NCI-H2227 (cell line): ENCODE data around the gene MRAP.
A peak's percentile ranks its signal among the peaks of the same experiment; 100 is the strongest.
"Not testable (repeated sequence)": the region's sequence is repeated elsewhere in the genome, so short reads cannot be mapped to it uniquely, and the experiment has no call there.

Experiments used
- DNase-seq: peaks from one replicate; lab custom pipeline; 2025; ENCODE audit not compliant: unreplicated experiment; lab: John Stamatoyannopoulos, UW

The MRAP gene

DNA sequence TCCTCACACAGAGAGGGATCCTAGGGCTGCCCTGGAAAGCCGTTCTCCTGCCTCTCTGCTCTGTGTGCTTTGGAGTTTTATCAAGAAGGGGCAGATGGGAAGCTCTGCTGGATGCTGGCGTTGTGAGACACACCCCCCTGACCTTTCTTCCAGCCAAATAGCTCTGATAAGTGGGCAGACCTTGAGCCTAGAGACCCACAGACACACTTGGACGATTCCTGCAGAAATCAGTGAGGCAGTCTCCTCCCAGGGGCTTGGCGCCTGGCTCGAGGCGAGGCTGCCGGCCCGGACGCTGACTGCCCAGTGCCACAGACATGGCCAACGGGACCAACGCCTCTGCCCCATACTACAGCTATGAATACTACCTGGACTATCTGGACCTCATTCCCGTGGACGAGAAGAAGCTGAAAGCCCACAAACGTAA is at the start of gene MRAP:
TSS of gene MRAP (plus strand) at position 198 of the 424 bp plus-strand sequence. CDS start at position 315, 117 bp downstream.
- DNase-seq = peak; percentile 11

DNA sequence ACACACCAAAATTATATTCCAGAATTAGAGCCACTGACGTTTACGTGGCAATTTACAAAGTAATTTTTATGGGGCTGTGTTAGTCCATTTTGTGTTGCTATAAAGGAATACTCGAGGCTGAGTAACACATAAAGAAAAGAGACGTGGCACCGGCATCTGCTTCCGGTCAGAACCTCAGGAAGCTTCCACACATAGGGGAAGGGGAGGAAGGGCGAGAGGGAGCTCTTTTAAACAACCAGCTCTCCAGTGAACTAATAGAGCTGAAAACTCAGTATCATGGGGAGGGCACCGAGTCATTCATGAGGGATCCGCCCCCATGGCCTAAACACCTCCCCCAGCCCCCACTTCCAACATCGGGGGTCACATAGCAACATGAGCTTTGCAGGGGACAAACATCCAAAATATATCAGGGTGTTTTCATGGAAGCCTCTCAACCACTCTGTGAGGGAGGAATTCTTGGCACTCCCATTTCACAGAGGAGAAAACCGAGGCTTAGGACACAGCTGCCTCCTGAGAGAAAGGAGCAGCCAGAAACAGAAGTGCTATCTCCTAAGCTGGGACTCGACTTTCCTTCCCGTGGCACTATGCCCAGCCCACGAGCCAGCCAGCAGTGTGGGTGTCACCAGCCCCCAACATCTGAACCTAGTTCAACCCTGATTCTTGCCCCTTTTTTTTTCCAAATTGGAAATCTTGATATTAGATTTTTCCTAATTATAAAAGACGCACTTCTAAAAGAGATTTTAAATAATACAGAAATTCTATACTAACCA is 49.0 kb upstream of the MRAP start:
- DNase-seq = peak; percentile 42

DNA sequence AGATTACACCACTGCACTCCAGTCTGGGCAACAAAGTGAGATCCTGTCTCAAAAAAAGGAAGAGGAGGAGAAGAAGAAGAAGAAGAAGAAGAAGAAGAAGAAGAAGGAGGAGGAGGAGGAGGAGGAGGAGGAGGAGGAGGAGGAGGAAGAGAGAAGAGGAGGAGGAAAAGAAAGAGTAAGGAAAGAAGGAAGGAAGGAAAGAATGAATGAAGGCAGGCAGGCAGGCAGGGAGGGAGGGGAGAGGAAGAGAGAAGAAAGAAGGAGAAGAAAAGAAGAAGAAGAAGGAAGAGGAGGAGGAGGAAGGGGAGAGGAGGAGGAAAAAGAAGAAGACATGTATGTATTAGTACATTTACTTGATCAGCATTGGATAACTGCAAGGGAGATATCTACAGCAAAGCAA is 46.5 kb upstream of the MRAP start:
- DNase-seq = no peak

DNA sequence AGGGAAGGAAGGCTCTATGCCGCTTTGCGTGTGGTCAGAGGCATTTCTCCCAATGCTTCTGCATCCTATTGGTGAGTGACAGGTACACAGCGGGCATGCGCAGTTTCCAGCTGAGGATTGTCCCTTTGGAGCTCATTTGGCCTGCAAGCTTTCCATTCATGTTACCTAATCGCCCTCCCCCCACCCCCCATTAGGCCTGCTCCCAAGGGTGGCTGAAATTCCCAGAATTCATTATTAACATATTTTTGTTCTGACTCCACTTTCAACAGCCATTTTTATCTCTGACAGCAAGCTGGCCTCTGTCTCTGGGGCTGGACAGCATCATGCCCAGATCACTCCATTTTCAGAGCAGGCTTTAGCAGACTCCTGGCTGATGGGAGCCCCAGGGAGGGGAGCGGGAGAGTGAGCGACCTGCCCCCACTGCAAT is 45.4 kb upstream of the MRAP start:
- DNase-seq = no peak

DNA sequence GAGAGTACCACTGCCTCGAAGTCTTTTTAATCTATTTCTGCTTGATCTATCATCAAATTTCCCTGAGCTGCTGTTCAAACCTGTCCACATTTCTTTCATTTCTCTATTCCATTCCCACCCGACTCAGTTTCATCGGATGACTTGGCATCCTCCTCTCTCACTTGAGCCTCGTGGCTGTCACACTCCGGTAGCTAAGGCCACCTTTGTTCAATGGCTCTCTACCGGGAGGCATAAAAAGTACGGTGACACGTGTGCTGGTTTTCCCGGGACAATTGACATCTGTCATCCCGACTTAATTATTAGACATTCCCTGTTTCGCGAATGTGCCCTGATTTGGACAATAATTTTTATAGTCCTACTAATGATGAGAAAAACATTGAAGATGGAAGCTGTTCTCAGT is 42.4 kb upstream of the MRAP start:
- DNase-seq = no peak

DNA sequence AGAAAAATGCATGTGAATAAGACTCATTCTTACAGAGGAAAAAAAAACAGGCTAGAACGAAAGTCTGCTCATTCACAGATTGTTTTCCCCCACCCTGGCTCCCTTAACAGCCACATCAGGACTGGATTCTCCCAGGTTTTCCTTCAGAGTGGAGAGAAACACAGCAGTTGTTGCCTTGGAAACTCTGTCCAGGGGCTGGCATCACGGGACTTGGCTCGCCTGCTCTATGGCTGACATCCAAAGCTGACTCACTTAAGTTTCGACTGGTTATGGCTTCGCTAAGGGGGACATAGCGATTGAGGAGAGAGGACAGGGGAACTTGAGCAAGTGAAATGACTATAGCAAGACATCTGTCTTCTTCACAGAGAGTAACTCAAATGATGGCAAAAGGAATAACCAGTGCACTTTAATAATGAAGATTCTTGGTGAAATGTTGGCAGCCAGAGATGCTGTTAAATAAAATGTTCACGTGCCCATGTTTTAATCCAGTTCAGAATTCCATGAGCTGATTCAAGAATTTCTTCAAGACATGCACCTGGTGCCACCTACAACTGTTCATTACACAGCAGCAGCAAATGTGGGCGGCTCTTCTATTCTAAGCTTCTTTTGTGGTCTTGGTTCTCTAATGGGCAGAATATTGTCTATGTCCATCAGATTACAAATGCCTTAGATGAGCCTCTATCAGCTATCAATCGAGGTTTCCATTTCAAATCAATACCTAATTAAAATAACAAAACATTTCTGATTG is 41.6 kb upstream of the MRAP start:
- DNase-seq = peak; percentile 90

DNA sequence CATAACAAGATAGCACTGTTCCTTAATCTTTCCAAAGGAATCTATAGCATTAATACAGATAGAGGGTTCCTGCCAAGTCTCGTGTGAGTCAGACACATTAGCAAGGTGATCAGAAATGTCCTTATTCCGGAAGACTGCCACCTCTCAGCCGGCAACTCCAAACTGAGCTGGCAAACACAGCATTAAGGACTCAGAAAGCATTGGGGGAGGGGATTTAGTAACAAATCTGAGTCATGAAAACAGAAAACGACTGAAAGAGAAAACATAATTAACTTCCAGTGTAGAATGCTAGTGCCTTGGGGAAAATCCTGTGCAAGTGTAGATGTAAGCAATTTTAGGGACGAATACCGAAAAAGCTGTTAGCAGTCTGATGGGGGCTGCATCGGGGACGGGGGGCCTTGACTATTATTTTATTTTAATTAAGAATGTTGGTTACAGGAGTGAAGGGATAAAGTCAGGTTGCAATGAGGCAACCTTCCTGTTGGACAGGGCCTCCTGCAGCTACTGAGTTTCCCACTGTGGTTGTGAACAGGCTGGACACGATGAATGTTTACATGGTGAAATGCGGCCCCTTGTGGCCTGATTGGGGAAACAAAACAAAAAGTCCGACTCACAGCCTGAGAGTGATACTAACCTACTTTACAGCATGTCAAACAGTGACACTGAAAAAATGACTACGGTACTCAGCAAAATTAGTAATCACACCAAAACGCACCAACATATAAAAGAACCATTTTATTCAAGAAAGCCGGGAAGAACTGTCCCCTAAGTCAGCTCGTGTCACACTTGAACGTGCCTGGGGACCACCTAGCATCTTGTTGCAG is 40.5 kb upstream of the MRAP start:
- DNase-seq = peak; percentile 91

DNA sequence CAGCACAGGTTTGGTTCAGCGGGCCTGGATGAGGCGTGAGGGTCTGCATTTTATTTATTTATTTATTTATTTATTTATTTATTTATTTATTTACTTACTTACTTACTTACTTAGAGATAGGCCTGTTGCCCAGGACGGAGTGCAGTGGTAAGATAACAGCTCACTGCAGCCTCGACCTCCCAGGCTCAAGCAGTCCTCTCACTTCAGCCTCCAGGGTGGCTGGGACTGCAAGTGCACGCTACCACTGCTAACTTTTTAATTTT is 39.9 kb upstream of the MRAP start:
- DNase-seq = not testable (repeated sequence)

DNA sequence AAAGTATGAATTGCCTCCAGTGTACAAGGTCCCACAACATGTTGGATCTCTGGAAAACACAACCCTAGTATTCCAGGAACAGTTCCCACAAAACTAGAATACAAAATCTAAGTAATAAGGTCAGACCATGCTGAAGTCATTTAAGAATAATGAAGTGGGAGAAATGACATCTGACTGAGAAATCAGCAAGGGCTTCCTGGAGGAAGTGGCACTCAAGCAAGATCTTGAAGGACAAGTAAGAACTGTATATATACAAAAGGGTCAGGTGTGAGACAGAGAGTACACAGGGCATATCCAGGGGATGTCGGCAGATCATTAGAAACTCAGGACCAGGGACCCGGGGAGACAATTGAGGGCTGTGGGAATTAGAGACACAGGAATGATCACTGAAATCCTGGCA is 38.5 kb upstream of the MRAP start:
- DNase-seq = no peak

DNA sequence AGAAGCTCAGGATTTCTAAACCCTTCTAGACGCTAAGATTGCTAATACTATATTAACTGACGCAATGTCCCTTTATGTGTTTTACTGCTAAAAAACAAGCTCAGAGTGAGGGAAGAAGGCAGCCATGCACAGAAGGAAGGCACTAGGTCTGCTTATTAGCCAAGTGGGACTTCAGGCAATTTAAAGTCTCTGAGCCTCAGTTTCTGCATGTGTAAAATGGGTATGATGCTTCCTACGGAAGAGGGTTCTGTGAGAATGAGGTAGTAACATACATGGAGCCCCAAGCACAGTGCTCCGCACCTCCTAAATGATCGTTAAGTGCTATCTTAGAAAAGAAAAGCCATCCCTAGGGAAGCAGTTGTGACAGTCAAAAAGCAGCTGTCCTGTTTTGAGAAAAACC is 36.7 kb upstream of the MRAP start:
- no peak for DNase-seq

DNA sequence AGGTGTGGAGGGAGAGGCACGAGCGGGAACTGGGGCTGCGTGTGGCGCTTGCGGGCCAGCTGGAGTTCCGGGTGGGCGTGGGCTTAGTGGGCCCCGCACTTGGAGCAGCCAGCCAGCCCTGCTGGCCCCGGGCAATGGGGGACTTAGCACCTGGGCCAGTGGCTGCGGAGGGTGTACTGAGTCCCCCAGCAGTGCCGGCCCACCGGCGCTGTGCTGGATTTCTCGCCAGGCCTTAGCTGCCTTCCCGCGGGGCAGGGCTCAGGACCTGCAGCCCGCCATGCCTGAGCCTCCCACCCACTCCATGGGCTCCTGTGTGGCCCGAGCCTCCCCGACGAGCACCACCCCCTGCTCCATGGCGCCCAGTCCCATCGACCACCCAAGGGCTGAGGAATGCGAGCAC is 33.3 kb upstream of the MRAP start:
- not testable (repeated sequence) for DNase-seq

DNA sequence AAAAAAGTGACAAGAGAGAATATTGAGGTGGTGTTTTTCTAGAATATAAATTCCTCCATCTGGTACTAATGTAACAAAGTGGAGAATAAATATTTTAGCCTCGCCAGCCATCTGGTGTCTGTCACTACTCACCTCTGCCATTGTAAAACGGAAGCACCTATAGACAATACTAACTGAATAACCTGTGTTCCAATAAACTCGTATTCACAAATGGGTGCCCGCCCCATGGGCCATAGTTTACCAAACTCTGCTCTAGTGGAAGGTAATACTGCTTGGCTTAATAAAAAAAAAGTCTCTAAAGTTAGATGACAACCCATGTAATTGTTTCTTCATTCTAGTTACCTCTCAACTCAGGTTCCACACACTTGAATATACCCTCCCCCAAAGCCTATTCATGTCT is 27.9 kb upstream of the MRAP start:
- DNase-seq = no peak

DNA sequence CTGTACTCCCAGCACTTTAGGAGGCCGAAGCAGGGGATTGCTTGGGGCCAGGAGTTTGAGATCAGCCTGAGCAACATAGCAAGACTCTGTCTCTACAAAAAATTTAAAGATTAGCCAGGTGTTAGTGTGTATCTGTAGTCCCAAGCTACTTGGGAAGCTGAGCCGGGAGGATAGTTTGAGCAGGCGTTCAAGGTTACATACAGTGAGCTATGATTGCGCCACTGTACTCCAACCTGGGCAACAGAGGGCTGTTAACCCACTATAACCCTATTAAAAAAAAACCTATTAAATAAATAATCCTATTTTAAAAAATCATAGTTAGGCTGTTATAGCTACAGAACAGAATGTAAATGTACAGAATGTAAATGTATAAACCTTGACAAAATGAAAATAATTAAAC is 22.0 kb upstream of the MRAP start:
- no peak for DNase-seq

DNA sequence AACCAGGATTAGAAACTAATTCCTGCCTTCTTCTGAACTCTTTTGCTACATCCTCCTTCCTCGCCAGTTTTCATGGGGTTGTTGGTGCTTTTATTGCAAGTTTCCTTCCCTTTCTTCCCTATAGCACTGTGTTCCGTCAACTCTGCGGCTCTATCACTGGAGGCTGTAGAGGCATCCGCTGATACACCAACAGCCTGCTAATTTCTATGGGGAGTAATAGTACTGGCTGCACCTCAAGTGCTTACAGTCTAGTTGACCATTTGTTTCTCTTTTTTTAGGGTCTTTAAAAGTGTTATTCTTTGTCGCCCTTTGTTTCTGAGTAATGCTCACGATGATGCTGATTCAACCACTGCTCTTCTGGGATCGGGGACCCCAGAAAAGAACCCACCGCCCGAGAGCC is 20.6 kb upstream of the MRAP start:
- DNase-seq = no peak

DNA sequence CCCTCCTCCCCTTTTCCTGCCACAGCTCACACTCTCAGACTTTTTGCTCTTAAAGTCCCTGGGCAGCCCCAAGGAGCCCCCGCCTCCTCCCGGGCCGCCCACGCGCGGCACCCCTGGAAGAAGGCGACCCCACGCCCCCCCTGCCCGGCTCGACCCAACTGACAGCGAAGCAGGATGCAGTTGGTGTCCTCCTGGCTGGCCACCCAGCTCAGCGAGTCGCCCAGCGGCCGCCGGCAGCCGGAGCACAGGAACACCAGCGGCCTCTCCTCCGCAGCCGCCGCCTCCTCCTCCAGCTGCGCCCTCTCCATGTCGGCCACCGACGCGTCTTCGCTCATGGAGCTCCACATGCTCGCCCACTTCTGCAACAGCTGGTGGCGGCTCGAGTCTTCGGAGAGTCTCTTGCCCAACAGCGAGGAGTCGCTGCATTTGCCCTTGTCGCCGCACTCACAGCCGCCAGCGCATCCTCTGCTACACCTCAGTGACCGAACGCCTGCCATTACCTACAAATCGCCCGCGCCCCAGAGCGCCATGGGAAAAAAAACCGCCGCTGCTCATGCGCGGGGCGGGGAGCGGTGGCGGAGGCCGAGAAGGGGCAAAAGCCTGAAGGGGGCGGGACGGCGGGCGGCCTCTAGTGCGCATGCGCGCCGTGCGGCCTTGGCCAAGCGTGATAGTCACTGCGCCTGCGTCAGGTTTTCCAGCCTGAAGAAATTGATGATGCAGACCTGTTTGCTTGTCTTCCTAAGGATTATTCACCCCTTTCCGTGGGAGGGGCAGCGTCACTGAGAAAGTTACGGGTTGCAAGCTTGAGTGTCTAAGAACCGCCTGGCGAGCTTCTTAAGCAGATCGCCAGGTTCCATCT is 19.9 kb upstream of the MRAP start, which contains the start of gene MIS18A:
TSS of gene MIS18A (minus strand) at position 532 of the 859 bp plus-strand sequence. CDS start at position 497, 35 bp downstream.
- DNase-seq = peak; percentile 99

DNA sequence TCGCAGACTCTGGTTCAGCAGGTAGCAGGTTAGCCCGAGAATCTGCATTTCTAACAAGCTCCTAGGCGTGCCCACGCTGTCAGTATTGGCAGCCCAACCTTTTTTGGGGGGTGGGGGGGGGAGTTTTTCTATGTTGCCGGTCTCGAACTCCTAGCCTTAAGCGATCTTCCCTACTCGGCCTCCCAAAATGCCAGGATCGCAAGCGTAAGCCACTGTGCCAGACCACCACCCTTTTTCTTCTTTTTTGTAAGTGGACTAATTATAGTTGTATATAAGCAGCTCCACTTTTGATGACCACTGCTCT is 19.3 kb upstream of the MRAP start:
- DNase-seq = no peak

DNA sequence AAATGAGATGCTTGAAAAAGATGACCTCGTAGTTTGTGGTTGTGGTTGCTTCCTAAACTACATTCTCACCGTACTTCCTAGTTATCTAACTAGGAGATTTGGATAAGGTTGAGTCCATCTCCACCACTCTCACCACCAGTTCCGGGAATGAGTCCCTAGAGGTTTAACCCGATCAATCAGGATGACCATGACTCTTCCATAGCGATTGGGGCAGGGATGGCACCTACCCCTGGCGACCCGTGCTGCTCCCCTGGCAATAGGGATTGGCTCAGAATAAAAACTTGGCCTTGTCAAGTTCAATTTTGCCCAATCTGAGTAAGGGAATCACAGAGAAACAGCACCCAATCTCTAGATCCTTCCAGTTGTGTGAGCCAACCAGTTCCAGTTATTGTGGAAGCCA is 17.1 kb upstream of the MRAP start:
- DNase-seq = no peak

DNA sequence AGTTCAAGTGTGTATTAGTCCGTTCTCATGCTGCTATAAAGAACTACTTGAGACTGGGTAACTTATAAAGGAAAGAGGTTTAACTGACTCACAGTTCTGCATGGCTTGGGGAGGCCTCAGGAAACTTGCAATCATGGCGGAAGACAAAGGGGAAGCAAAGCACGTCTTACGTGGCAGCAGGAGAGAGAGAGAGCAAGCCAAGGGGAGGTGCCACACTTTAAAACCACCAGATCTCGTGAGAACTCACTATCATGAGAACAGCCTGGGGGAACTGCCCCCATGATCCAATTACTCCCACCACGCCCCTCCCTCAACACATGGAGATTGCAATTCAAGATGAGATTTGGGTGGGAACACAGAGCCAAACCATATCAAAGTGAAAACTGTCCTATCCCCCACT is 15.7 kb upstream of the MRAP start:
- DNase-seq = no peak

DNA sequence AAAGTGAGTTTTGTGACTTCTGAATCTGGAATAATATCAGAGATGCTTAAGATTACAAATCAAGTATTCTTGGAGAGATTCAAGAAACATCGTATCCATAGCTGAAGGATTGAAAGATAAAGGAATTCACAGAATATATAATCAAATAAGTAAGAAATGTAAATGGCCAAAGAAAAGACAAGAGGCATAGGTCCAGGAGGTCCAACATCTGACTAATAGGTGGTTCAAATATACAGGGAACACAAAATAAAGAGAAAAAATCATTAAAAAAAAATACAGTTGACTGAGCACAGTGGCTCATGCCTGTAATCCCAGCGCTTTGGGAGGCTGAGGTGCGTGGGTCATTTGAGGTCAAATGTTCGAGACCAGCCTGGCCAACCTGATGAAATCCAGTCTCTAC is 13.2 kb upstream of the MRAP start:
- DNase-seq = no peak

DNA sequence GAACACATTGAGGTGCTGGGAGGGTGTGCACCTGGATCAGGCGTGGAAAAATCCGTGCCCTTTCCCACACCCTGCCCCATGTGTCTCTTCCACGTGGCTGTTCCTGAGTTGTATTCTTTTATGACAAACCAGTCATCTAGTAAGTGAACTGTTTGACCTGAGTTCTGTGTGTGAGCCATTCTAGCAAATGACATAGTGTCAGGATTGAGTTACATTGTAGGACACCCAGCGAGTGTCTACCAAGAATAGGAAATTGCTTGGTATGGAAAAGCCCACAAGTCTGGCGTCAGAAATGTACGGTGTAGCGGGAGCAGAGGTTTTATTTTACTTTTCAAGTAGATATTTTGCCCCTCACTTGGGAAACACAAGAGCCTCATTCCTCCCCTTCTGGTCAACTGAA is 1.2 kb upstream of the MRAP start:
- no peak for DNase-seq

DNA sequence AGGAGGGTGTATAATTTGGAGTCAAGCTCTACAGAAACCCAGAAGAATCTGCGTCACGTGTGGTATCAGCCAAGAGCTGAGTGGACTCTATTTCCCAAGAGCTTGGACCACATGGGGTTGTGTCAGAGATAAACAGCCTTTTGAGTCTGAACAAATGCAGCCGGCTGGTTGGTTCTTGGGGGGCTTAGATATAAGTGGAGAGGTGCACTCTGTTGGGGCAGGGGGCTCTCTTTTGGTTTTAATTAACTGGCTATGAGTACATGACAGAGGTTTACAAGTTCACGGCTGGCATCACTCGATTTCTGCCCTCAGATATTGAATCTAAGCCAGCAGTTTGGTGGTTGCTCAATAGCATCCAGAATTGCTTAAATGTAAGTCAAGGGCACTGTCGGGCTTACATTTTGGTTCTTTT is 501 bp upstream of the MRAP start:
- DNase-seq = no peak
